Measurements from ENCODE around the gene USP22. TPM values are rescaled to one million over a fixed set of nuclear protein-coding genes. Genes with fewer than 3 reads are reported as not detected.

USP22 gene
- total RNA-seq, 4 donors from 2014 or later, result 87.4 to 128 (median 96.3) TPM

DNA sequence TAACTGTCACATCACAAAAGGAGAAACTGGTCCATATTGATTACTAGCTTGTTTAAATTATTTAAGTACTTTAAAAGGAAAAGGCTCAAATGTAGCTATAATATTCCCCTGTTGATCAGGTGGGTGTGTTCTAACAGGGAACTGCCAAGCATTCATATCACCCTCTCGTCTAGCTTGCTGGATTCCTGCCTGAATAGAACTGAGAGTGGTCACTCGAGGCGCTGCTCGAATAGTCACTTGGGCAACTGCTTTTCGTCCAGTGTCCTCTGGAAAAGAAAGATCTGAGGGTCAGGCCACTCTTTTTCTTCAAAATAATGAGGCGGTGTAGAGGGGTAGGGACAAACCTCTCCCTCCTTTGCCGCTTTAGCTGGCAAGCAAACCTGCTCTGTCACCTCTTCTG, 36.4 kb upstream of the USP22 start:
- TF ChIP-seq, protein P1, sequence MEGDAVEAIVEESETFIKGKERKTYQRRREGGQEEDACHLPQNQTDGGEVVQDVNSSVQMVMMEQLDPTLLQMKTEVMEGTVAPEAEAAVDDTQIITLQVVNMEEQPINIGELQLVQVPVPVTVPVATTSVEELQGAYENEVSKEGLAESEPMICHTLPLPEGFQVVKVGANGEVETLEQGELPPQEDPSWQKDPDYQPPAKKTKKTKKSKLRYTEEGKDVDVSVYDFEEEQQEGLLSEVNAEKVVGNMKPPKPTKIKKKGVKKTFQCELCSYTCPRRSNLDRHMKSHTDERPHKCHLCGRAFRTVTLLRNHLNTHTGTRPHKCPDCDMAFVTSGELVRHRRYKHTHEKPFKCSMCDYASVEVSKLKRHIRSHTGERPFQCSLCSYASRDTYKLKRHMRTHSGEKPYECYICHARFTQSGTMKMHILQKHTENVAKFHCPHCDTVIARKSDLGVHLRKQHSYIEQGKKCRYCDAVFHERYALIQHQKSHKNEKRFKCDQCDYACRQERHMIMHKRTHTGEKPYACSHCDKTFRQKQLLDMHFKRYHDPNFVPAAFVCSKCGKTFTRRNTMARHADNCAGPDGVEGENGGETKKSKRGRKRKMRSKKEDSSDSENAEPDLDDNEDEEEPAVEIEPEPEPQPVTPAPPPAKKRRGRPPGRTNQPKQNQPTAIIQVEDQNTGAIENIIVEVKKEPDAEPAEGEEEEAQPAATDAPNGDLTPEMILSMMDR (IDR thresholded peaks at IDR 0.05; ENCODE audit: low read depth), result no peak

DNA sequence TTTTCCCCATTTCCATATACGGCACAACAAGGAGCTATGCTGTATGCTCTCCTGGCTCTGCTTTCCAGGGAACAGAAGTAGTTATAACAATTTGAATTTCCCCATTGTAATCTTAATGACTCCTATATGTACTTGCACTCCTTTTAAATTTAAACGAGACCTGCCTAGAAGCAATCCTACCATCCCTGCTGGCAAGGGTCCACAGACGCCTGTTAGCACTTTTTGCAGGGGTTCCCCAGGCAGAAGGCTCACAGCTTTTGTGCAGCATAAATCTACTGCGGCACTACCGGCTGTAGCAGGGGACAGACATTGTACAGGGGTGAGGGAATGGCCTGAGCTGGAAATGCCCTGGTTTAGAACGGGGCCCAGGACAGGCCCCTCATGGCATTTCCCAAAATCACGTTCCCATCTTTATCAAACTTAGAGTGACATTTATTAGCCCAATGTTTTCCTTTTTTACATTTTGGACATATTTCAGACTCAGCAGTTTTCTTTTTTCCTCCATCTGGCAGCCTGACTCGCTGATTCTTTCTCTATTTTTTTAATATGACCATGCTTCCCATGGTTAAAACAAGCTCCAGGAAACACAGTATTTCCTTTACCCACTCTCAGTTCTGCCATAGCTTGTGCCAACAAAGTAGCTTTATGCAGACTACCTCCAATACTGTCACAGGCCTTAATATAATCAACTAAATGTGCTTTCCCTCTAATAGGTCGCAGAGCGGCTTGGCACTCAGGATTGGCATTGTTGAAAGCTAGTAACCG, 35.4 kb upstream of the USP22 start:
- TF ChIP-seq, protein P1 (IDR thresholded peaks at IDR 0.05; ENCODE audit: low read depth), result no peak

DNA sequence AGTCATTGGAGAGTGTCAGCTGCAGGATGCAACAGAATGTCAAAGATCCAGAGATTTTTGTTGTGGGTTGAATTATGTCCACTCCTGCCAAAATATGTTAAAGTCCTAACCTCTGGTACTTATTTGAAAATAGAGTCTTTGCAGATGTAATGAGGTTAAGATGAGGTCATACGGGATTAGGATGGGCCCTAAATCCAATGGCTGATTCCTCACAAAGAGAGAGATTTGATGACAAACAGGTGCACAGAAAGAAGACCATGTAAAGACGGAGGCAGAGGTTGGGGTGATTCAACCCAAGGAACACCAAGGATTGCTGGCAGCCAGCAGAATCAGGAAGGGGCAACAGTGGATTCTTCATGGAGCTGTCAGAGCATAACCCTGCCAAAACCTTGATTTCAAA, 34.5 kb upstream of the USP22 start:
- TF ChIP-seq, protein P1 (IDR thresholded peaks at IDR 0.05; ENCODE audit: low read depth), result no peak

DNA sequence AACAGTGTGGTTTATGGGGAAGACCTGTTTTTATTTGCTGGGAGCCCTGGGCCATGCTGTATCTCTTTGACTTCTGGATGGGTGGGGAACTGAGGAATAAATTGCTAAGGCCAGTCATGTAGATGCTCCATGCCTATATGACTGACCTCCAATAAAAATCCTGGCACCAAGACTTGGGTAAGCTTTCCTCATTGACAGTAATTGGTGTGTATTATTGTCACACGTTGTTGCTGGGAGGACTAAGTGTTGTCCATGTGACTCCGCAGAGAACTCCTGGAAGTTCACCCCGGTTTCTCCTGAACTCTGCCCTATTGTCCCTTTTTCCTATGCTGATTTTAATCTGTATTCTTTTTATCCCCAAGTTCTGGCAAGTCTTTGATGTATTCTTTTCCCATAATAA, 33.4 kb upstream of the USP22 start:
- TF ChIP-seq, protein P1 (IDR thresholded peaks at IDR 0.05; ENCODE audit: low read depth), result no peak

DNA sequence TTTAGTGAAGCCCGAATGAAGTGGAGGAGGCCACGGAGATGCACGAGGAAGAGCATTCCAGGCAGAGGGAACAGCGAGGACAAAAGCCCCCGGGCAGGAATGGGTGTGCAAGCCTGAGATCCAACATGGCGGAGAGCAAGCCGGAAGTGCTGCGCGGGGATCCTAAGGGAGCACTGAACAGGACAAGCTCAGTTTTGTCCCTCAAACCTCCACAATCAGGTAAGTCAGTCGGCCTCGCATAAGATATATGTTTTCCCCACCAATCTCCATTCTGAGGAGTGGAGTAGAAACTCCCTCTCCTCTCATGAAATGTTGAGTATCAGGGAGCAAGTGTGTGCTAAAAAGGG, 32.9 kb upstream of the USP22 start:
- TF ChIP-seq, protein P1 (IDR thresholded peaks at IDR 0.05; ENCODE audit: low read depth), result no peak

DNA sequence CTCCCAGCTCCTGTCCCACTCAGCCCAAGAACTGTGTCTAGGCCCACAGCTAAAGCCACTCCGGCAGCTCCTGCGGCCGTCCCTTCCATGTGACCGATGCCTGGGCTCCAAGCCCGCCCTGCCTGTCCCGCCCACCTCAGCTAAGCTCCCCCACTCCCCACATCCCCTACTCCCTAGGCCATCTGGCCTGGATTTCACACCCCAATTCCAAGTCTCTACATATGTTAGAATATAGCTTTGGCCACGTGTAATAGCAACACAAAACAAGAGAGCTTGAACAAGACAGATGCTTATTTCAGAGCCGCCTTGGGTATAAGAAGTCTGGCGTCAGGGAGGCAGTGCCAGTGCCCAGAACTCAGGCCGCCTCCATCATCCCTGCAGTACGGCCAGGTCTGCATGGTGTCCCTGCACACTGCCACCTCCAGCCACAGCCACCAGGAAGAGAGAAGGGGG, 30.0 kb upstream of the USP22 start:
- TF ChIP-seq, protein P1 (IDR thresholded peaks at IDR 0.05; ENCODE audit: low read depth), result no peak

DNA sequence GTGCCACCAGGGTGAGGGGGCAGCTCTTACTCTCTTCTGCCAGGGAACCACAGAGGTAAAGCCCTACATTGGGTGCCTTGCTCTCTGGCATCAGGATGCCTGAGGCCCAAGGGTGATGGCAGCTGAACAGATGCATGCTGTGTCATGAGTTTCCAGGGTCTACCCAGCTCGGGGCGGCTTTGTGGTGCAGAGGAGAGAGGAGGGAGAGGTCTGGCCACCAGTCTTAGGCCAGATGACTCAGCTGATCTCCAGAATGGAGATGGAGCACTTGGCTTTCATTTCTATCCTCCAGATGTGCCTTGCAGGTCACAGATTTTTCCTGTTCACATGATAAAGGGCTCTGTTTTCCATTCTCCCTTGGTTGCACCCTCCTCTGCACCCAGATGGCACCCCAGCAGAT, 23.6 kb upstream of the USP22 start:
- TF ChIP-seq, protein P1 (IDR thresholded peaks at IDR 0.05; ENCODE audit: low read depth), result no peak

Data from subcutaneous adipose tissue (tissue), 4 donors.